Type B pancreatic cell (in vitro differentiated cells): ENCODE data around the gene WASF3. TPM values are rescaled to one million over a fixed set of nuclear protein-coding genes. Genes with fewer than 3 reads are reported as not detected.

Experiments
- DNase-seq: peaks from one replicate; pipeline ENCODE4 v3.0.0; 2021; ENCODE audit warnings: mixed read lengths; ENCODE audit not compliant: unreplicated experiment; ENCODE audit errors: extremely low spot score
- H3K27ac Mint-ChIP-seq: 2 replicates; pipeline ENCODE4 v1.8.0; 2021; ENCODE audit warnings: mild to moderate bottlenecking, mixed read lengths
- H3K27me3 Mint-ChIP-seq: 2 replicates; pipeline ENCODE4 v1.8.0; 2021; ENCODE audit warnings: mixed read lengths
- H3K36me3 Mint-ChIP-seq: 2 replicates; pipeline ENCODE4 v1.8.0; 2021; ENCODE audit warnings: mixed read lengths
- H3K4me1 Mint-ChIP-seq: one replicate; pipeline ENCODE4 v1.8.0; 2021; ENCODE audit warnings: mixed read lengths; ENCODE audit not compliant: unreplicated experiment
- H3K4me3 Mint-ChIP-seq: 2 replicates; pipeline ENCODE4 v1.8.0; 2021; ENCODE audit warnings: mild to moderate bottlenecking, mixed read lengths
- H3K9me3 Mint-ChIP-seq: 2 replicates; pipeline ENCODE4 v1.8.0; 2021; ENCODE audit warnings: mixed read lengths
- CTCF ChIP-seq: fragments of 200-600 bp; sonication (generic); conservative IDR thresholded peaks from 2 replicates; pipeline ENCODE4 v1.5.0; 2021; ENCODE audit warnings: antibody characterized with exemption, mild to moderate bottlenecking
- long read RNA-seq: library from polyadenylated mRNA; unstranded; transcript quantifications from one replicate; pipeline ENCODE4 v2.0.0, GENCODE V29; 2020
- total RNA-seq: library from RNA; stranded (reverse); gene quantifications from 2 replicates; pipeline ENCODE4 v1.2.1, GENCODE V29; 2021; ENCODE audit warnings: low replicate concordance

The WASF3 gene
- total RNA-seq: 15.2 and 40.2 TPM in 2 replicates
- long read RNA-seq, partial matches to known transcripts: 2 of 3 reads
- long read RNA-seq, other reads (novel, unspliced or antisense): 1 of 3 reads

- Mint-ChIP-seq H3K4me3 (peak within 1 kb of the TSS; percentile 88), H3K36me3 (no peaks in the 10 kb centered on the region), H3K27me3 (peaks cover 41% of the 10 kb centered on the region), H3K9me3 (no peaks in the 10 kb centered on the region), H3K27ac (peak within 1 kb of the TSS; percentile 61), H3K4me1 (peaks cover 15% of the 10 kb centered on the region)
- no peak for TF ChIP-seq CTCF
- peak; percentile 95 for DNase-seq
Observed at GRCh38 chr13:26557393-26558073, at the start of gene WASF3. Gene WASF3 (plus strand): TSS chr13:26557683. CDS start chr13:26642271, 84,588 bp downstream.

- no peak for TF ChIP-seq CTCF
- no peaks in the 10 kb centered on the region for H3K4me1 Mint-ChIP-seq
- H3K36me3 Mint-ChIP-seq: no peaks in the 10 kb centered on the region
- H3K27me3 Mint-ChIP-seq: no peaks in the 10 kb centered on the region
- H3K4me3 Mint-ChIP-seq: no peak overlapping the region
- peaks cover 11% of the 10 kb centered on the region for H3K9me3 Mint-ChIP-seq
- H3K27ac Mint-ChIP-seq: no peak overlapping the region
- DNase-seq: no peak
Observed at GRCh38 chr13:26508885-26509284, 48.6 kb upstream of the WASF3 start.

GRCh38 chr13:26509491-26509890, 48.0 kb upstream of the WASF3 start:
- H3K4me3 Mint-ChIP-seq: no peak overlapping the region
- H3K36me3 Mint-ChIP-seq: no peaks in the 10 kb centered on the region
- TF ChIP-seq CTCF: no peak
- no peak for DNase-seq
- no peaks in the 10 kb centered on the region for H3K4me1 Mint-ChIP-seq
- no peaks in the 10 kb centered on the region for H3K27me3 Mint-ChIP-seq
- H3K9me3 Mint-ChIP-seq: peaks cover 11% of the 10 kb centered on the region
- H3K27ac Mint-ChIP-seq: no peak overlapping the region

GRCh38 chr13:26513931-26514330, 43.6 kb upstream of the WASF3 start:
- Mint-ChIP-seq H3K4me1 (no peaks in the 10 kb centered on the region), H3K9me3 (peaks cover 8% of the 10 kb centered on the region), H3K4me3 (no peak overlapping the region), H3K36me3 (no peaks in the 10 kb centered on the region), H3K27me3 (peaks cover 13% of the 10 kb centered on the region), H3K27ac (no peak overlapping the region)
- no peak for DNase-seq
- no peak for TF ChIP-seq CTCF

GRCh38 chr13:26515721-26516120, 41.8 kb upstream of the WASF3 start:
- Mint-ChIP-seq H3K27ac (no peak overlapping the region), H3K4me1 (no peaks in the 10 kb centered on the region), H3K27me3 (peaks cover 13% of the 10 kb centered on the region), H3K4me3 (no peak overlapping the region), H3K9me3 (no peaks in the 10 kb centered on the region), H3K36me3 (no peaks in the 10 kb centered on the region)
- TF ChIP-seq CTCF: no peak
- no peak for DNase-seq
